ENCODE results near the gene RBPJ.
A peak's percentile ranks its signal among the peaks of the same experiment; 100 is the strongest.
"Not testable (repeated sequence)": the region's sequence is repeated elsewhere in the genome, so short reads cannot be mapped to it uniquely, and the experiment has no call there.

Gene RBPJ

GRCh38 chr4:26342328-26343037 is 21.7 kb downstream of the RBPJ start:
- peak; percentile 94 for DNase-seq

DNA sequence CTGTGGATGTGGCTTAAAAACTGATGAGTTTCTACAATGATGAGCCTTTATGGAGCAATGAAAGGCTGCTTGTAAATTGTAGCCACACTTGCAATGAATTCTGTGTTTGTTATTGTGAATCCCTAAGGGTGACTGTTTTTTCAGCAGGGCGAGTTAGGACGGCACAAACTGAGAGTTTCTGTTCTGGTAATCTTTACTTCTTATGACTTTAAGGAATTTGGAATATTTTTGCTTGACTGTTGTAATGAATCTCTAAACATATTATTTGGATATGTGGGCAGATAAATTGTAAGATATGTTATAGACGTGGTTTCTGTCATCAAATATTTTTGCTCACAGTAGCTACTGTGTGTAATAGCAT is 22.2 kb downstream of the RBPJ start:
- peak; percentile 59 for DNase-seq

DNA sequence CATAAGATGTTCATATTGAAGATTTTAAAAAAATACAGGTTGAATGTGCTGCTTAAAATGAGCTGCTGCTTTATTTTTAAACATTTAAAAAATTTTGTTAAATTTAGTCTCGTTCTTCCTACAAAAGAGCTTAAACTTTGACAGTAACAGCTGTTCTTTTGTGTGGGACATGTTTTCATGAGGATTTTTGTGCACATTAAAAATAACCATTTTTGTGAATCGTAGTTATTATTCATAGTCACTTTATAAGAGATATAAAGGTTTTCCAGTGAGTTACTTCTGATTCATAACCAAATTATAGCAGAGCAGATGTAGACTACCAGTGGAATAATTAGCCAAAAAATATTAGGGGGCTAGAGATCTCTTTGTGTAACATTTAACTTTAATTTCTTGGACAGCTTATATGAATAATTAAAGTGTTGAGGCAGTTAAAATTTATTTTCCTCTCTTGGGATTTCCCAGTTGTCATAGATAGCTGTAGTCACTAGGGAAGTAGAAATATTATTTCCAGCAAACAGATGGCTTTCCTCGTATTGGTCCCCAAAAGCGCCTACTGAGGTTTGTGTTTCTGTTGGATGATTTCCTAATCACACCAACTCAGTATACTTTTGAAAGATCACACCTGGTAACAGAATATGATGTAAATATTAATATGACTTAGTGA is 24.2 kb downstream of the RBPJ start:
- DNase-seq = no peak

DNA sequence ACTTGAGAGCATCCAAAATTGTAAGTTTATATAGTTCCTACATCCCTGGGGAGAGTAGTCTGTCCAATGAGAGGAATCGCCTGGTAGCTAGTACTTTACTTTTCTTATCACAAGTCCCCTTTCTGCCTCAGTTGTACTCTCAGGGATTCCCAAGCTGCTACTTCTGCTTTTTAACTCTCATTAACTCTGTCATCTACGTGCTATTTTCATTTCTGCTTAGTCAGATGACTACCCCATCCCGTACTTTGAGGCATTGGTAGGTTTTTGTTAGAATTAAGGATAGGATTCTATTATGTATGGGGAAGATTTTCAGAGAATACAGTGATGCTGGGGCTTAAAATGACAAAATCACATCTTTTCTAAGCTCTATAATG is 24.7 kb downstream of the RBPJ start:
- DNase-seq = no peak

DNA sequence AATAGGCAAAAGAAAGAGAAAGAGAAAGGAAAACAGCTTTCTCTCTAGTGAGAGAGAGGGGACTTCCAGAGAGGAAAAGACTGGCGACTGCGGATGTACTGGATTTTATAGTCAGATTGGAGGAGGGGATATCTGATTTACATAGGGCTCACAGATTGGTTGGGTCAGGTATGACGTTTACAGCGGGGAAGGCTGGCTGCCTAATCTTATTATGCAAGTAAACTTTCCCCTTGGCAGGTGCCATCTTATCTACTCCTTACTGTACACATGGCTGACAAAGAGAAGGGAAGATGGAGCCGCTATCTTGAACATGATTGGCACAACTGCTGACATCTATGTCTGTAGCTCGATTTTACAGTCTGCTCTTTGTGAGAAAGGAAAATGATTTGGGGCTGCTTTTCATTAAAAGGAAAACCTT is 25.4 kb downstream of the RBPJ start:
- no peak for DNase-seq

GRCh38 chr4:26349496-26349895 is 28.7 kb downstream of the RBPJ start:
- DNase-seq = no peak

- DNase-seq = no peak
Observed at GRCh38 chr4:26351685-26352084, 30.9 kb downstream of the RBPJ start.

DNA sequence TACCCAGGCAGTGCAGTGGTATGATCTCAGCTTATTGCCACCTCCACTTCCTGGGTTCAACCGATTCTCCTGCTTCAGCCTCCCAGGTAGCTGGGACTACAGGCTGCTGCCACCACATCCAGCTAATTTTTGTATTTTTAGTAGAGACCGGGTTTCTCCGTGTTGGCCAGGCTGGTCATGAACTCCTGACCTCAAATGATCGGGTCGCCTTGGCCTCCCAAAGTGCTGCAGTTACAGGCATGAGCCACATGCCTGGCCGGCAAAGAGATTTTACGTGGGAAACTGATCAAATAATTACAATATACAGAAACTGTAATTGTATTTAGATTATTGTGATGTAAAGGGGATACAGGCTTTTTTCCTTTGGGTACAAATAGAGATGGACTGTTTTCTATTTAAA is 33.7 kb downstream of the RBPJ start:
- no peak for DNase-seq

DNA sequence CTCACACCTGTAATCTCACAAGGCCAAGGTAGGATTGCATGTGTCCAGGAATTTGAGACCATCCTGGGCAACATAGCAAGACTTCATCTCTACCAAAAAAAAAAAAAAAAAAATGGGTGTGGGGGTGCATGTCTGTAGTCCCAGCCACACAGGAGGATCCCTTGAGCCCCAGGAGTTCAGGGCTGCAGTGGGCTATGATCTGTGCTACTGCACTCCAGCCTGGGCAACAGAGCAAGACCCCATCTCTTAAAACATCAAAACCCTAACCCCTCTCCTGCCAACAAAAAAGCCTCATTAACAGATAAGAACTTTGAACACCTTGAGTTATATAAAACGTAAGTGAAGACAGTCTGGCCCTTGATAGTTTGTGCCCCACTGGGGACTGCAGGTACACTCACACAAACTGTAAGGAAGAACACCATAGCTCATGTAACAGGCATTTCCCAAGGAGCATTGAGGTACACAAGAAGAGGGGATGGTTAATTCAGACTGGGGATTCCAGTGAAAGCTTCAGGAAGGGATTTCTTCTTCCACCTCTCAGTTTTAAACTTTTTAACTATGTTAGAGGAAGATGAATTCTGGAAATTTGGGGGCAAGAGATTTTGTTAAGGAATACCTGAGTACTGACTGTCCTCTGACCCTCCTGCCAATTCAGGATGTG is 34.7 kb downstream of the RBPJ start:
- DNase-seq = no peak

- DNase-seq = no peak
Observed at GRCh38 chr4:26356081-26356501, 35.3 kb downstream of the RBPJ start.

DNA sequence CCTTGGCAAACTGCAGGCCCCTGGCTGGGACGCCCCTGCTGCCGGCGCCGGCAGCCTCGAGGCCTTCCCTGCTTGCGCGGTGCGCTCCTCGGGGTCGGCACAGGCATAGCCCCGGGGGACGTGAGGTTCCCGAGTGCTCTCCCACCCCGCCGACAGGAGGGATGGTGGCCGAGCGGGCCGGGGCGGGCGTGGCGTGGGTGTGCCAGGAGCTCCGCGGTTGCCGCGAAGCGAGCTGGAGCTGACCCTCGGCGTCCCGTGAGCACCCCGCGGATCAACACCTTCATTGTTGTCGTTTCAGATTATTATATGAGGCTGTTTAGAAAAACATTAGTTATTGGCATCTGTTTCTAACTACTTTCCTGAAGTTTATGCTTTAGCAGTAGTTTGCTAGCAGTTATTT is 38.7 kb downstream of the RBPJ start:
- not testable (repeated sequence) for DNase-seq

GRCh38 chr4:26360273-26360672 is 39.5 kb downstream of the RBPJ start:
- no peak for DNase-seq

DNA sequence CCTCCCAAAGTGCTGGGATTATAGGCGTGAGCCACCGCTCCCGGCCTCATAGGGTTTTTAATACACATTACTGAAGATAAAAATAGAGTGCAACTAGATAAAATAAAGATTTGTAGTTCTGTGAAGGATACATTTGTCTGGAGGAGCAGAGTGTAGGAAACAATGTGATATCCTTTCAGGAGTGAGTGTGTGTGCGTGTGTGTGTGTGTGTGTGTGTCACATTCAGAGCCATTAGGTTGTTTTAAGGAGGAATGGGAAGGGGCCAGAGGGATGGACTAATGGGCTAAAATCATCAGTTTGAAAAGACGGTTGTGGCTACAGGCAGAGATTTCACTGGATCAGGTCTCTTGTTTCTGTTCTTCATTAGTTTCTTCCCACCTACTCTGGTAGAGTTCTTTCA is 40.0 kb downstream of the RBPJ start:
- peak; percentile 33 for DNase-seq

DNA sequence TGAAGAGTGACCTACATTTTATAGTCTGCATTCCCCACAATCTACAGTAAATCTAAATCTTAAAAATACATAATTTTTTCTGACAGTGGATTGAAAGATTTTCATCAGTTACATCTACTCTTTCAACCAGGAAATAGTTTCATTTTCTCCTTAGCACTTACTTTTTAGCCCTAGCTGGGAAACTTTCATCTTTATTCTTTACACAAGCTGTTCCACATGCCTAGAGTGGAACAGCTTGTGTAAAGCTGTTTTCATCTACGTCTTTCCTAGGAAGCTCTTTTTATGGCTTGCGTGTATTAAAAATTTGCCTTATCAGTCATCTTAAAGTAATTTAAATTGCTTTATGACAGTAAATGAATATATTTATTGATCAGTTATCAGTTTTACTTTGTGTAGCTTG is 40.5 kb downstream of the RBPJ start:
- no peak for DNase-seq

DNA sequence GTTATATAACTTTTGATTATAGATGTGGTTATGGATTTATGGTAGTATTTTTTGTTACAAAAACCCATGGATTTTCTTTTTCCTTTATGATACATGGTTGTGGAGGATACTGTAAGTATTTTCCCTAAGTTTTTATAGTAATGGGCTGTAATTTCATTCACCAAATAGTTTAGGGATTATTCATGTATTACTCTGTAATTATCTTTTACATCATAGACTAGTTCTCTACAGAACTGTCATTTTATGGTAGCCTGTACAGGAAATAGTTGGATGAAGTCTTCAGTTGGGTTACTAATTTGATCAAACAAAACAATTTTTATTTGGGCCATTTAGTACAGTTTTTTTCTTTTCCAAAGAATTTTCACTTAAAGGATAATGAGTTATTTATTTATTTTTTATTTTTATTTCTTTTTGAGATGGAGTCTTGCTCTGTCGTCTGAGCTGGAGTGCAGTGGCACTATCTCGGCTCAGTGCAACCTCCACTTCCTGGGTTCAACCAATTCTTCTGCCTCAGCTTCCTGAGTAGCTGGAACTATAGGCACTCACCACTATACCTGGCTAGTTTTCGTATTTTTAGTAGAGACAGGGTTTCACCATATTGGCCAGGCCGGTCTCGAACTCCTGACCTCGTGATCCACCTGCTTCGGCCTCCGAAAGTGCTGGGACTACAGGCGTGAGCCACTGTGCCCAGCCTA is 42.1 kb downstream of the RBPJ start:
- peak; percentile 56 for DNase-seq

DNA sequence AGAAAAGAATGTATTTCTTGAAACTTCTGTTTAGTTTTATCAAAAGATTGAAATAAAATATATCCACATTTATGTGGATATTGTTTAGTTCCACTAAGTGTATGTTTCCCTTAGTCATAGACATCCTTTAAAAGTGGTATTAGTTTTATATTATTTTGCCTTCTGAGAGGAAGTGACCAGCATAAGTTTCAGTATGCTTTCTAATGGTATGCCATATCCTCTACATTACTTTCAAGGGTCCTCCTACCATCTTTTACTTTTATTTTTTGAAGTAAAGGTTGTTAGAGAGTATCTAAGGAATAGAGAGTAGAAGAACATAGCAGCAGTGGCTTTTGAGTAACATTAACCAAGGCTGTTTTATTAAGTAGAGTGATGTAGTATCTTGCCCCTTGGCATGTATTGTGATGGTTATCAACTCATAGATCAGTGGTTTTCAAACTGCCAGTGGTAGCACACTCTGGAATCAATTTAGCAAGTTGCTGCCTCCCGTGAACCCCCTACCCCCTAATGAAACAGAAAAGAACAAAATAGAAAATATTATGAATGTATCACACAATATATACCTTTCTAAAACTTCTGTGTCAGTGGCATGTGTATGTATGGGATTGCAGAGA is 44.8 kb downstream of the RBPJ start:
- DNase-seq = no peak

DNA sequence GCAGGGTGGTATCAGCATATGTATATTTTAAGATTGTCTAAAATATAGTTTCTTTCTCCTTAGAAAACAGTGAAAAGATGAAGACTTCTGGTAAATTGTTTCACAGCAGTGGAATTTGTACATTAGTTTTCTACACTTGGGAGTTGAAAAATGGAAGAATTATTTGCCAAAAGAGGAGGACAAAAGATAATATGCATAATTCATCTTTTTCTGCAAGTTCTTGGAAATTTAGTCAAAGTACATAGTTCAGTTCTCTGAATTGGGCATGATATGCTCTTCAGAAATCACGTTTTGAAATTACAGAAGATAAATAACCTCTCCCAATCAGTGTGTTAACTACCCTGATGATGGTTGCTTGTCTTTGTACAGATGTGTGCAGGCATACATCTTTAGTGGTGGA is 47.0 kb downstream of the RBPJ start:
- no peak for DNase-seq

DNA sequence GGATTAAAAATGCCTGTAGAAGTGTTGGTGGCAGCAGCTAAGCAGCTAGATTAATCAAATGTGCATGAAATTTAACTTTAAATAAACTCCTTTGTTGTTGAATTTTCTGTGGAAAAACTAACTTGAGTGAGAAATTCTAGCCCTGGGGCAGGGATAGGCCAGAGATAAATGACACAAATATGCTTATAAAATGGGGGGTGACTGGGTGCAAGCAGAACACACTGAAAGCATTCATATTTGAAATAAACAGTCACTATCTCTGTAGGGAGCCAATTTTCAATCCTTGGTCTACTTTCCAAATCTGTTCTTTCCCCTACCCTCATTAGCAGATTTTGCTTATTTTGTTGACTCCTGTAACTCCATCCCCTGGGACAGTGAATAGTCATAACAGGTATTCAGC is 47.9 kb downstream of the RBPJ start:
- DNase-seq = no peak

DNA sequence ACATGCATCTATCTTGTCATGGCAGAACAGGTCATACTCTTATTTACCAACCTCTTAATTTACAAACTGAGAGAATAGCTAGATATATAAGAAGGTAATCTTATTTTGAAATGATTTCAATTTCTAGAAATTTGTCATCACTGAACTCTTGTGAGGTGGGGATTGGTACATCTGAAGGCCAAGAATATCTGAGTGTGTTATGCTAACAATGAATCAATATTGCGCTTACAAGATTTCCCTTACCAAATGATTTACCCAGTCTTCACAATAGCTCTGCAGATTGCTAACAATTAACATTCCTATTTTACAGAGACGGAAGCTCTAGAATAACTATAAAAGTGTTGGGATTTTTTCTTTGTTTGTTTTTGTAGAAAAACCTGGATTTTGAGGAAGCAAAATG is 48.3 kb downstream of the RBPJ start:
- no peak for DNase-seq

- peak; percentile 45 for DNase-seq
Observed at GRCh38 chr4:26369581-26369980, 48.8 kb downstream of the RBPJ start.

GRCh38 chr4:26372076-26372475 is 51.3 kb downstream of the RBPJ start:
- DNase-seq = no peak

GRCh38 chr4:26372525-26373172 is 51.8 kb downstream of the RBPJ start:
- peak; percentile 83 for DNase-seq

- no peak for DNase-seq
Observed at GRCh38 chr4:26375551-26375950, 54.7 kb downstream of the RBPJ start.

Data from fibroblast of skin of abdomen (primary cell).